Body of pancreas (tissue), 4 donors: ENCODE results near the gene PHOX2B. TPM values are rescaled to one million over a fixed set of nuclear protein-coding genes. Genes with fewer than 3 reads are reported as not detected.

Experiments used
- ATAC-seq: fragments of 150-250 bp; one replicate; pipeline ENCODE4 v1.9.1; 2016
- DNase-seq, 4 donors: peaks; one replicate each; pipeline ENCODE4 v3.0.0-alpha.2; 2019
- H3K27ac ChIP-seq, 4 donors: fragments of 200-600 bp; sonication (generic); 1 replicate in 3 of 4; 2 replicates in 1 of 4; pipeline versions ENCODE4 v1.5.1 to v1.6.1; 2016 to 2019; ENCODE audit warnings: mild to moderate bottlenecking in 1 of 4, mixed read lengths in 1 of 4, moderate library complexity in 1 of 4
- H3K27me3 ChIP-seq, 2 donors: fragments of 200-600 bp; sonication (generic); one replicate each; pipeline ENCODE4 v1.6.0; 2016; ENCODE audit warnings: mild to moderate bottlenecking in 1 of 2
- H3K36me3 ChIP-seq, 2 donors: fragments of 200-600 bp; sonication (generic); replicated peaks in 1 of 2; 2 replicates each; pipeline ENCODE4 v1.5.1; 2016; ENCODE audit warnings: low read depth in 2 of 2; ENCODE audit not compliant: insufficient read depth in 1 of 2
- H3K4me1 ChIP-seq: fragments of 200-600 bp; sonication (generic); one replicate; pipeline ENCODE4 v1.6.0; 2016
- H3K4me3 ChIP-seq, 2 donors: fragments of 200-600 bp; sonication (generic); 1 replicate in 1 of 2; 2 replicates in 1 of 2; pipeline ENCODE4 v1.5.1; 2016 to 2019
- H3K9me3 ChIP-seq, 3 donors: fragments of 200-600 bp; sonication (generic); 1 replicate in 2 of 3; 2 replicates in 1 of 3; pipeline ENCODE4 v1.5.1; 2016
- CTCF ChIP-seq, 7 experiments: fragments of 450-650 bp in 4 of 7; fragments of 200-600 bp in 3 of 7; sonication (generic) in 3 of 7; IDR thresholded peaks; one replicate each; pipeline ENCODE4 v1.5.1; 2016 to 2019; ENCODE audit warnings: antibody characterized with exemption in 7 of 7
- POLR2A ChIP-seq, 3 donors: fragments of 450-650 bp; IDR thresholded peaks; one replicate each; pipeline ENCODE4 v1.6.1; 2016; ENCODE audit warnings: antibody characterized with exemption in 3 of 3, mild to moderate bottlenecking in 2 of 3
- WGBS, 2 donors: methylation state at CpG; one replicate each; pipeline ENCODE4 v1.1.5; 2017; 5-methylcytosine and 5-hydroxymethylcytosine counted together
- intact Hi-C: fragments of 100-400 bp; cut with DNase I; formaldehyde crosslinking; loops from one replicate; pipeline ENCODE4 v1.15.1; 2023
- total RNA-seq, 2 donors: library from RNA; depleted of rRNA; stranded (reverse); fragments of >200 nt; gene quantifications; one replicate each; pipeline ENCODE4 v1.1.0, GENCODE V29; 2016

The PHOX2B gene
- total RNA-seq, 2 donors from 2014 or later, result not detected

GRCh38 chr4:41734371-41734770 lies 14.2 kb downstream of the PHOX2B start:
- Histone ChIP-seq H3K9me3 (no peaks in the 10 kb centered on the region), H3K27ac (no peak overlapping the region), H3K4me3 (no peak overlapping the region), H3K36me3 (no peaks in the 10 kb centered on the region), H3K27me3 (no peaks in the 10 kb centered on the region), H3K4me1 (no peaks in the 10 kb centered on the region)
- TF ChIP-seq POLR2A (IDR thresholded peaks at IDR 0.05) (no peak), CTCF (IDR thresholded peaks at IDR 0.05) (no peak)
- 49 to 57% methylated on average over 3 of the region's 3 CpGs for WGBS, 2 donors
- no peak for ATAC-seq
- DNase-seq, result no peak
- intact Hi-C loops, result no loop called here

GRCh38 chr4:41731569-41732126 lies 16.9 kb downstream of the PHOX2B start:
- 29 to 42% methylated on average over 12 of the region's 12 CpGs for WGBS, 2 donors
- intact Hi-C loops, result no loop called here
- DNase-seq (no peak), ATAC-seq (no peak)
- Histone ChIP-seq H3K4me3 (no peak overlapping the region), H3K27ac (no peak overlapping the region), H3K9me3 (no peaks in the 10 kb centered on the region), H3K4me1 (no peaks in the 10 kb centered on the region), H3K36me3 (no peaks in the 10 kb centered on the region), H3K27me3 (no peaks in the 10 kb centered on the region)
- TF ChIP-seq CTCF (IDR thresholded peaks at IDR 0.05) (no peak), POLR2A (IDR thresholded peaks at IDR 0.05) (no peak)

GRCh38 chr4:41728573-41728913 lies 20.0 kb downstream of the PHOX2B start:
- TF ChIP-seq POLR2A (IDR thresholded peaks at IDR 0.05) (no peak), CTCF (IDR thresholded peaks at IDR 0.05) (no peak)
- H3K9me3 ChIP-seq, result no peaks in the 10 kb centered on the region
- H3K4me3 ChIP-seq, result no peak overlapping the region
- no peaks in the 10 kb centered on the region for H3K4me1 ChIP-seq
- WGBS, 2 donors, result 72 to 74% methylated on average over 3 of the region's 3 CpGs
- no peaks in the 10 kb centered on the region for H3K36me3 ChIP-seq
- H3K27ac ChIP-seq, result no peak overlapping the region
- ATAC-seq (no peak), DNase-seq (no peak)
- intact Hi-C loops, result no loop called here
- no peaks in the 10 kb centered on the region for H3K27me3 ChIP-seq

- Histone ChIP-seq H3K4me3 (no peak overlapping the region), H3K27ac (no peak overlapping the region), H3K27me3 (no peaks in the 10 kb centered on the region), H3K9me3 (no peaks in the 10 kb centered on the region), H3K4me1 (no peaks in the 10 kb centered on the region), H3K36me3 (no peaks in the 10 kb centered on the region)
- no peak for TF ChIP-seq POLR2A (IDR thresholded peaks at IDR 0.05)
- TF ChIP-seq CTCF (IDR thresholded peaks at IDR 0.05), result no peak
- intact Hi-C loops, result no loop called here
- 56 to 75% methylated on average over 4 of the region's 4 CpGs for WGBS, 2 donors
- no peak for DNase-seq
- no peak for ATAC-seq
These were observed 20.5 kb downstream of the PHOX2B start for GRCh38 chr4:41727861-41728572.

- intact Hi-C loops, result no loop called here
- Histone ChIP-seq H3K4me1 (no peaks in the 10 kb centered on the region), H3K27me3 (no peaks in the 10 kb centered on the region), H3K9me3 (no peaks in the 10 kb centered on the region), H3K27ac (no peak overlapping the region), H3K36me3 (no peaks in the 10 kb centered on the region), H3K4me3 (no peak overlapping the region)
- ATAC-seq, result no peak
- DNase-seq, result no peak
- WGBS, 2 donors, result 0 to 3% methylated on average over 1 of the region's 1 CpG
- TF ChIP-seq POLR2A (IDR thresholded peaks at IDR 0.05), result no peak
- no peak for TF ChIP-seq CTCF (IDR thresholded peaks at IDR 0.05)
These were observed 23.3 kb downstream of the PHOX2B start for GRCh38 chr4:41725254-41725653.
